ENCODE data around the gene RAPGEF6. TPM values are rescaled to one million over a fixed set of nuclear protein-coding genes. Genes with fewer than 3 reads are reported as not detected.
"Not testable (repeated sequence)": the region's sequence is repeated elsewhere in the genome, so short reads cannot be mapped to it uniquely, and the experiment has no call there.

Gene RAPGEF6
- total RNA-seq, 2 donors from 2014 or later, result 35.9 to 62.2 TPM

DNA sequence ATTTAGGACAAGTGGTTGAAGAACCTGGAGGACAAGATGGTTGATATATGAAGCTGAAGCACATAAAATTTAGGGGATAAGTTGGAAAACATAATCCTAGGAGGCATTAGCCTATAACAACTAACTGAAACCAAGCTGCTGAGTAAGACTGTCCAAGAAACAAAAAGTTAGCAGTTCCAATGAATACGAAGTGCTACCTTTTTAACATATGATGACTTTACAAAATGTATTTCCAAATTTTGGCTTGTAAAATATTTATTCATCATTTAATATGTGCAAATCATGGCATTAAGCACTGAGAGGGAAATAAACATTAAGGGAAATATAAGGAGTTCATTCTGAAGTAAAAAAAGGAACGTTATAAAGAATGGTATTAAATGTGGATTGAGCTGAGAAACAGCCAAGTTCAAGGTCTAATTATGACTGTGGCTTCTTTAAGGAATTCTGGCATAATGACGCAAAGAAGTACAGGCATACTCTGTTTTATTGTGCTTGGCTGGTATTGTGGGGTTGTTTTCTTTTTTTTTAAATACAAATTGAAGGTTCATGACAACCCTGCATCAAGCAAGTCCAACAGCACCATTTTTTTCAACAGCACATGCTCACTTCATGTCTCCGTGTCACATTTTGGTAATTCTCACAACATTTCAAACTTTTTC lies 7.7 kb downstream of the RAPGEF6 start:
- Mint-ChIP-seq H3K9me3 (no peaks in the 10 kb centered on the region), H3K36me3 (peaks cover 8 to 38% of the 10 kb centered on the region in 2 donors), H3K27ac (no peak overlapping the region)
- no peak for ATAC-seq
- no peak for DNase-seq (ENCODE audit: low spot score in 2 of 2)

DNA sequence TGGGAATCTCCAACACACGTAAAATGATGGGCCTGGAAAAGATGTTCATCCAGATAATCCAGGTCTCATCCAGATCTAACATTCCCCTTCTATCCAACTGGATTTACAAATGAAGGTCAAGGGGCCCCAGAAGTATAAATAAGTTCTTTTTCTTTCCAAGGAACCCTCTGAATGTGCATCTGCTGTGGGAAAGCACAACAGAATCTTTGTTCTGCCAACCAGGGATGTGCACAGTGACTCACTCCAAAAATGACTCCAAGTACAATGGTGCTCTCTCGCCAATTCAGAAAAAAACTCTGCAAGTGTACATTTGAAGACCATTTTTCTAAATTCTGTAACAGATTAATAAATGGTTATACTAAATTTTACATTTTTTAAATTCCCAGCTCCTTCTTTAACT lies 12.4 kb downstream of the RAPGEF6 start:
- DNase-seq (ENCODE audit: low spot score in 2 of 2) (no peak), ATAC-seq (no peak)
- Mint-ChIP-seq H3K9me3 (no peaks in the 10 kb centered on the region), H3K27ac (no peak overlapping the region), H3K36me3 (peaks cover 4 to 47% of the 10 kb centered on the region in 2 donors)

DNA sequence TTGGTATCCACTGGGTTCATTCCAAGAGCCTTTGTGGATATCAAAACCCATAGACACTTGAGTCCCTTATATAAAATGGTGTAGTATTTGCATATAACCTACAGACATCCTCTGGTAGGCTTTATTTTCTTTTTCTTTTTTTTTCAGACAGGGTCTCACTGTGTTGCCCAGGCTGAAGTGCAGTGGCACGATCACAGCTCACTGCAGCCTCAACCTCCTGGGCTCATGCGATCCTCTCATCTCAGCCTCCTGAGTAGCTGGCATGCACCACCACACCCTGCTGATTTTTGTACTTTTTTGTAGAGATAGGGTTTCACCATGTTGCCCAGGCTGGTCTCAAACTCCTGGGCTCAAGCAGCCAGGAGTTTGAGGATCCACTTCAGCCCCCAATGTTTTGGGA lies 13.9 kb downstream of the RAPGEF6 start:
- not testable (repeated sequence) for H3K9me3 Mint-ChIP-seq; DNase-seq (ENCODE audit: low spot score in 2 of 2); H3K27ac Mint-ChIP-seq; ATAC-seq
- H3K36me3 Mint-ChIP-seq, result peaks cover 4 to 55% of the 10 kb centered on the region in 2 donors

- ATAC-seq (no peak), DNase-seq (ENCODE audit: low spot score in 2 of 2) (no peak)
- H3K9me3 Mint-ChIP-seq, result peaks cover 0 to 5% of the 10 kb centered on the region in 2 donors
- peaks cover 0 to 64% of the 10 kb centered on the region in 2 donors for H3K36me3 Mint-ChIP-seq
- H3K27ac Mint-ChIP-seq, result no peak overlapping the region
Measured at GRCh38 chr5:131619102-131619501, 15.9 kb downstream of the RAPGEF6 start.

GRCh38 chr5:131617140-131617822 lies 17.7 kb downstream of the RAPGEF6 start:
- Mint-ChIP-seq H3K9me3 (peaks cover 0 to 5% of the 10 kb centered on the region in 2 donors), H3K36me3 (peaks cover 0 to 56% of the 10 kb centered on the region in 2 donors), H3K27ac (peak overlapping the region in 1 of 2 donors; percentile 36)
- DNase-seq (ENCODE audit: low spot score in 2 of 2) (no peak), ATAC-seq (no peak)

GRCh38 chr5:131615957-131616356 lies 19.1 kb downstream of the RAPGEF6 start:
- H3K9me3 Mint-ChIP-seq, result peaks cover 0 to 5% of the 10 kb centered on the region in 2 donors
- ATAC-seq (no peak), DNase-seq (ENCODE audit: low spot score in 2 of 2) (no peak)
- H3K27ac Mint-ChIP-seq, result no peak overlapping the region
- H3K36me3 Mint-ChIP-seq, result peaks cover 0 to 43% of the 10 kb centered on the region in 2 donors

DNA sequence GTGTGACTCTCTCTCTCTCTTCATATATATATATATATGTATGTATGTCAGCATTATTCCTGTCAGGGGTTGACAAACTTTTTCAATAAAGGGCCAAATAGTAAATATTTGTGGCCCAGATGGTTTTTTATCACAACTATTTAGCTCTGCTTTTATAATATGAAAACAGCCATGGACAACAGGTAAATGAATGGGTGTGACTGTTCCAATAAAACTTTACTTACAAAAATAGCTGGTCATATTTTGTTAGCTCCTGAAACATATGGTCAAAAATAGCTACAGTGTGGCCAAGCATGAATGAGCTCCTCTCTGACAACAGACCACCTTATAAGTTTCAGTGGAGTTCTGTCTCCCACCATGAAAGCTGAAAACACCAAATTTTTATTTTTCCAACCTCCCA lies 21.6 kb downstream of the RAPGEF6 start:
- DNase-seq (ENCODE audit: low spot score in 2 of 2) (no peak), ATAC-seq (no peak)
- Mint-ChIP-seq H3K9me3 (peaks cover 0 to 5% of the 10 kb centered on the region in 2 donors), H3K27ac (peak overlapping the region in 1 of 2 donors; percentile 48), H3K36me3 (peaks cover 0 to 39% of the 10 kb centered on the region in 2 donors)

DNA sequence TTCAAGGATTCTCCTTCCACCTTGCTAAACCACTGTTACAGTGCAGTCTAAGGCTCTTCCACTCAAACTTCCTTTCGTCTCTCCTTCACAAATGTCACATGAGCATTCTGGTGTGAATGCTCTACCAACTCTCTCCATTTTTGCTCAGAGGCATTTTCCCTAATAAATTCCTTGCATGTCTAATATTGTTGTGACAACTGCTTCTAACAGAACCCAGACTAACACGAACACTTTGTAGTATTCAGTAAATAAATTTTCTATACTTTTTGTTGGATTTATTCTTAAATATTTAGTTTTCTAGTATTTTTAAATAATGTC lies 24.0 kb downstream of the RAPGEF6 start:
- Mint-ChIP-seq H3K9me3 (no peaks in the 10 kb centered on the region), H3K36me3 (peaks cover 0 to 27% of the 10 kb centered on the region in 2 donors), H3K27ac (no peak overlapping the region)
- ATAC-seq (no peak), DNase-seq (ENCODE audit: low spot score in 2 of 2) (no peak)

DNA sequence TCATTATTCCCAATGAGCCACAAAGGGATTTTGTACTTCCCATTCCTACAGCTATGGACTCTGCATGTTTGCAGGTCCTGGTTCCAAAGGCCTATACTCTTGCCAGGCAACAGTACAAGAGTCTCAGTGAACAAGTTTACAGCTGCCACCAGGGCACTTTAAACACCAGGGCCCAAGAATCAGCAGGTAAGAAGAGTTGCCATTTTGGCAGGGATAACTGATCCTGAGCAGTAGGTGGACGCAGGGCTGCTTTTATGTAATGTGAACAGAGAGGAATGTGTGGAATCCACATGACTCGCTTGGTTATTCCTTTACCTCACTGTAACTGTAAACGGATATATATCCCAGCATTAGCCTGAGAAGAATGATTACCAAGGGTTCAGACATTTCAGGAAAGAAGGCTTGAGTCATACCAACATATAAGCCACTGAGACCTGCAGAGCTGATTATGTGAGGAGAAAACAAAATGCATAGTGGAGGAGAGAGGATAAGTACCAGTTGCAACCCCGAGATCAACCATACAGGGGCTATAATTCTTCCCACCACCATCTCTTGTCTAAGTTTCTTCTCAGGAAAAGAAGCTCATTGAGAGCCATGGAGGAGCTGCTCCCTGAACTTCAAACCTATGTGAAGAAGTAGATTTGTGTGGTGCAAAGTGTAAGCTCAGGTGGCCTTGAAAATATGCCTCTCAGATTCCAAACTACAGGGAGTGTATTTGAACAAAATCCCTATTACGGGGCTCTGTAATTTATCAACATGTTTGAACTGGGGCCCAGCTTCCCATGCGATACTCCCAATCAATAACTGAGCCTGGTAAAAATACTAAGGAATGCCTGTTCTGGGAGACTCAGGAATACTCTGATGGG lies 24.6 kb downstream of the RAPGEF6 start:
- no peak for DNase-seq (ENCODE audit: low spot score in 2 of 2)
- Mint-ChIP-seq H3K36me3 (peaks cover 0 to 21% of the 10 kb centered on the region in 2 donors), H3K27ac (no peak overlapping the region), H3K9me3 (no peaks in the 10 kb centered on the region)
- ATAC-seq, result peak in 1 of 2 donors; percentile 18

DNA sequence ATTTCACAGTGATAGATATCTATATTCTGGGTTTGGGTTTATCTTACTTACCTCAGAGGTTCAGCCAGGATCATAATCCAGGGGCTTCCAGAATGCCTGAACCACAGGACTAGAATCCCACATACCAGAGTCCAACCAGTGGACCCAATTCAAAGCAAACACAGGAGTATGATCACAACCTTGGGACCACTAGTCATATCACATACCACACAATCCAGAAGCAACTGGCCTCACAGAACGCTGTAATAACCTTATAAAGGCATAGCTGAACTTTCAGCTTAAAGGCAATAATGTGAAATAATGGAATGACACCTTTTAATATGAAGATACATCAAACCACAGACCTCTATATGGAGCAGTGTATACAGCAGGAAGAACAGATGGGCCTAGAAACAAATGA lies 25.3 kb downstream of the RAPGEF6 start:
- Mint-ChIP-seq H3K36me3 (peaks cover 0 to 14% of the 10 kb centered on the region in 2 donors), H3K27ac (peak overlapping the region in 1 of 2 donors; percentile 23)
- DNase-seq (ENCODE audit: low spot score in 2 of 2), result no peak

GRCh38 chr5:131608597-131608996 lies 26.4 kb downstream of the RAPGEF6 start:
- ATAC-seq (peak in 1 of 2 donors; percentile 28), DNase-seq (ENCODE audit: low spot score in 2 of 2) (no peak)
- peak overlapping the region in 1 of 2 donors; percentile 14 for H3K27ac Mint-ChIP-seq
- peaks cover 0 to 2% of the 10 kb centered on the region in 2 donors for H3K36me3 Mint-ChIP-seq
- H3K9me3 Mint-ChIP-seq, result no peaks in the 10 kb centered on the region

More for the DNA sequence above, 25.3 kb downstream of the RAPGEF6 start:
- no peaks in the 10 kb centered on the region for H3K9me3 Mint-ChIP-seq
- ATAC-seq, result no peak

GRCh38 chr5:131607903-131608540 lies 27.0 kb downstream of the RAPGEF6 start:
- no peak overlapping the region for H3K27ac Mint-ChIP-seq
- no peaks in the 10 kb centered on the region for H3K9me3 Mint-ChIP-seq
- no peak for DNase-seq (ENCODE audit: low spot score in 2 of 2)
- ATAC-seq, result no peak
- H3K36me3 Mint-ChIP-seq, result no peaks in the 10 kb centered on the region

- no peaks in the 10 kb centered on the region for H3K9me3 Mint-ChIP-seq
- ATAC-seq (no peak), DNase-seq (ENCODE audit: low spot score in 2 of 2) (no peak)
- no peak overlapping the region for H3K27ac Mint-ChIP-seq
- no peaks in the 10 kb centered on the region for H3K36me3 Mint-ChIP-seq
Measured at GRCh38 chr5:131607418-131607817, 27.6 kb downstream of the RAPGEF6 start.

GRCh38 chr5:131605086-131605485 lies 29.9 kb downstream of the RAPGEF6 start:
- Mint-ChIP-seq H3K36me3 (peaks cover 0 to 9% of the 10 kb centered on the region in 2 donors), H3K9me3 (no peaks in the 10 kb centered on the region), H3K27ac (no peak overlapping the region)
- DNase-seq (ENCODE audit: low spot score in 2 of 2) (no peak), ATAC-seq (no peak)

- Mint-ChIP-seq H3K9me3 (no peaks in the 10 kb centered on the region), H3K36me3 (peaks cover 0 to 26% of the 10 kb centered on the region in 2 donors), H3K27ac (peak overlapping the region; percentile 9 to 35)
- no peak for DNase-seq (ENCODE audit: low spot score in 2 of 2)
- ATAC-seq, result peak; percentile 79 to 91
Measured at GRCh38 chr5:131595088-131596033, 39.7 kb downstream of the RAPGEF6 start.

- Mint-ChIP-seq H3K27ac (peak overlapping the region in 1 of 2 donors; percentile 35), H3K36me3 (peaks cover 0 to 19% of the 10 kb centered on the region in 2 donors)
Measured at GRCh38 chr5:131593921-131594320, 41.1 kb downstream of the RAPGEF6 start.

More at GRCh38 chr5:131593921-131594320, 41.1 kb downstream of the RAPGEF6 start:
- ATAC-seq (no peak), DNase-seq (ENCODE audit: low spot score in 2 of 2) (no peak)
- no peaks in the 10 kb centered on the region for H3K9me3 Mint-ChIP-seq

Measured in activated naive CD4-positive, alpha-beta T cell treated with anti-CD3 and anti-CD28 coated beads, Interleukin-2, amount 50 U/mL, for 72 hours (primary cell).